GM19397 (cell line): ENCODE measurements around the gene PSMD7.
"Not testable (repeated sequence)": the region's sequence is repeated elsewhere in the genome, so short reads cannot be mapped to it uniquely, and the experiment has no call there.

Source experiments
- ATAC-seq: cut with Tn5 transposase; IDR thresholded peaks from one replicate; pipeline ENCODE4 v1.9.1; 2021; ENCODE audit warnings: mild to moderate bottlenecking, moderate library complexity; ENCODE audit not compliant: unreplicated experiment

The PSMD7 gene

DNA sequence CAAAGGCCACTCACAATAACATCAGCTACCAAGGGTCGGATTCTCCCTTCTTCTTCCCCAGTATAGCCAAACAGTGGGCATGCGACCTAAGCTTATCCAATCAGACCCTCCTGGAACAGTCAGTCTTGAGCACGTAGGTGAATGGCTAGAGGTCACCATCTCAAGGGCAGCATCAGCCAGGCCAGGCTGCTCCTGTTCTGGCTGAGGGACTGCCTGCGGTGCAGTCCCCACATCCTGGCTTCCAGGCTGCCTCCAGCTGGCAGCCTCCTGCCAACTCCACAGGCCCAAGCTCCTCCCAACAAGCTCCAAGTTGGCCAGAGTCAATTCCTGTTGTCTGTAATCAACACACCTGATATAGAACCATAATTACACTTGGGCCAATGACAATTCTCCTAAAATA lies 56.4 kb downstream of the PSMD7 start:
- ATAC-seq, result not testable (repeated sequence)
